HCT116 (cell line): Measurements from ENCODE around the gene WDSUB1. TPM values are rescaled to one million over a fixed set of nuclear protein-coding genes. Genes with fewer than 3 reads are reported as not detected.

Experiments
- ATAC-seq: fragments of 200-7000 bp; cut with Tn5 transposase; 2 replicates; pipeline ENCODE4 v1.9.1; 2020; ENCODE audit warnings: mild to moderate bottlenecking, moderate library complexity
- BruUV-seq: library from RNA; stranded (reverse); fragments of 400-500 nt; replicated peaks from 2 replicates; lab custom pipeline; 2021; lab: Mats Ljungman, UMichigan
- CTCF ChIA-PET: fragments of 300-600 bp; sonication (Branson Sonifier 250); formaldehyde crosslinking; loops from one replicate; lab custom pipeline; 2021; ENCODE audit warnings: antibody characterized with exemption; lab: Charles Lee
- POLR2A ChIA-PET: fragments of 300-600, 350-600 bp; sonication (Branson Sonifier 250); formaldehyde crosslinking; loops from one replicate; lab custom pipeline; 2021; ENCODE audit warnings: antibody characterized with exemption; lab: Charles Lee
- RAD21 ChIA-PET, 2 experiments: fragments of 300-600 bp; sonication (Branson Sonifier 250); formaldehyde crosslinking; loops; one replicate each; lab custom pipeline; 2023; ENCODE audit warnings: low total read pairs in 2 of 2; ENCODE audit not compliant: uncharacterized antibody in 2 of 2, unreplicated experiment in 2 of 2, low non-redundant PET in 1 of 2; lab: Charles Lee
- DNase-seq: peaks from one replicate; pipeline ENCODE4 v3.0.0-alpha.2; 2010; ENCODE audit warnings: low read depth, low spot score
- H2AFZ ChIP-seq: fragments of 200-600 bp; shearing (Covaris generic), sonication (generic); 2 replicates; pipeline ENCODE4 v1.6.1; 2017; ENCODE audit warnings: low read depth, mixed run types, mixed read lengths, antibody characterized with exemption, low read length; ENCODE audit not compliant: poor library complexity, severe bottlenecking
- H3K27ac ChIP-seq: 2 replicates; pipeline ENCODE4 v1.5.1; 2012; ENCODE audit warnings: low read depth, low read length
- H3K27me3 ChIP-seq: fragments of 200-600 bp; sonication (generic); 2 replicates; pipeline ENCODE4 v1.6.1; 2016; ENCODE audit warnings: mixed run types, low read length, mixed read lengths; ENCODE audit not compliant: insufficient read depth
- H3K36me3 ChIP-seq, 2 experiments: fragments of 200-500 bp in 1 of 2; fragments of 200-600 bp in 1 of 2; sonication (Bioruptor generic) in 1 of 2; sonication (generic) in 1 of 2; 2 replicates each; pipeline versions ENCODE4 v1.5.1 to v1.6.1; 2014 to 2016; ENCODE audit warnings: low read length in 2 of 2, inconsistent platforms in 1 of 2, mixed read lengths in 1 of 2, mixed run types in 1 of 2; ENCODE audit not compliant: insufficient read depth in 2 of 2, control insufficient read depth in 1 of 2
- H3K4me1 ChIP-seq, 2 experiments: fragments of 200-600 bp in 1 of 2; sonication (generic) in 1 of 2; 2 replicates each; pipeline versions ENCODE4 v1.5.1 to v1.6.1; 2012 to 2017; ENCODE audit warnings: low read length in 2 of 2, inconsistent platforms in 1 of 2, mild to moderate bottlenecking in 1 of 2, mixed read lengths in 1 of 2, mixed run types in 1 of 2, moderate library complexity in 1 of 2; ENCODE audit not compliant: insufficient read depth in 2 of 2, control insufficient read depth in 1 of 2
- H3K4me2 ChIP-seq: fragments of 200-600 bp; sonication (generic); 2 replicates; pipeline ENCODE4 v1.6.1; 2017; ENCODE audit warnings: mixed run types, low read length, mixed read lengths
- H3K4me3 ChIP-seq, 2 experiments: fragments of 200-600 bp in 1 of 2; sonication (generic) in 1 of 2; replicated peaks in 1 of 2; 2 replicates each; pipeline ENCODE4 v1.5.1; 2011 to 2016; ENCODE audit warnings: low read length in 2 of 2, control low read depth in 1 of 2, low read depth in 1 of 2, mild to moderate bottlenecking in 1 of 2, mixed read lengths in 1 of 2, mixed run types in 1 of 2
- H3K79me2 ChIP-seq: fragments of 200-600 bp; sonication (generic); 2 replicates; pipeline ENCODE4 v1.6.1; 2017; ENCODE audit warnings: mild to moderate bottlenecking, mixed run types, low read length, moderate library complexity, mixed read lengths; ENCODE audit not compliant: insufficient read depth
- H3K9ac ChIP-seq: fragments of 200-600 bp; sonication (generic); 2 replicates; pipeline ENCODE4 v1.6.1; 2016; ENCODE audit warnings: low read length, mixed read lengths
- H3K9me2 ChIP-seq: fragments of 200-600 bp; sonication (generic), shearing (Covaris generic); 2 replicates; pipeline ENCODE4 v1.6.1; 2017; ENCODE audit warnings: mixed run types, mild to moderate bottlenecking, moderate library complexity; ENCODE audit not compliant: insufficient read depth
- H3K9me3 ChIP-seq, 2 experiments: fragments of 200-500 bp in 1 of 2; fragments of 200-600 bp in 1 of 2; sonication (Bioruptor generic) in 1 of 2; sonication (generic) in 1 of 2; 2 replicates each; pipeline ENCODE4 v1.6.1; 2014 to 2017; ENCODE audit warnings: low read length in 2 of 2, mixed read lengths in 2 of 2, inconsistent platforms in 1 of 2, low read depth in 1 of 2, mild to moderate bottlenecking in 1 of 2, mixed run types in 1 of 2, moderate library complexity in 1 of 2; ENCODE audit not compliant: control insufficient read depth in 1 of 2, insufficient read depth in 1 of 2
- H4K20me1 ChIP-seq: fragments of 200-600 bp; sonication (generic), shearing (Covaris generic); 2 replicates; pipeline ENCODE4 v1.6.1; 2017; ENCODE audit warnings: mixed run types, mild to moderate bottlenecking, moderate library complexity; ENCODE audit not compliant: insufficient read depth
- intact Hi-C: fragments of 100-400 bp; cut with micrococcal nuclease; formaldehyde crosslinking; loops from 2 replicates; pipeline ENCODE4 v1.10.0; 2022
- total RNA-seq: library from RNA; stranded (reverse); gene quantifications from one replicate; pipeline ENCODE4 v1.2.1, GENCODE V29; 2021; ENCODE audit not compliant: unreplicated experiment
- TF ChIP-seq, protein P1 (sequence below): IDR thresholded peaks from 2 replicates; pipeline ENCODE4 v1.6.1; 2012
- TF ChIP-seq, protein P2 (sequence below): IDR thresholded peaks from 2 replicates; pipeline ENCODE4 v1.6.1; 2012; ENCODE audit warnings: low read depth
- TF ChIP-seq, protein P3 (sequence below): IDR thresholded peaks from 2 replicates; pipeline ENCODE4 v1.6.1; 2011; ENCODE audit warnings: mild to moderate bottlenecking, low read length, moderate library complexity; ENCODE audit not compliant: insufficient replicate concordance; ENCODE audit errors: extremely low read depth

Gene WDSUB1
- total RNA-seq, 1 experiment from 2014 or later = 8.8 TPM

- Histone ChIP-seq H3K27ac (no peak overlapping the region), H3K9me2 (no peaks in the 10 kb centered on the region), H3K9ac (no peak overlapping the region), H3K4me3 (no peak overlapping the region), H3K4me2 (no peak overlapping the region), H3K4me1 (no peaks in the 10 kb centered on the region), H3K9me3 (no peaks in the 10 kb centered on the region), H4K20me1 (no peaks in the 10 kb centered on the region), H3K27me3 (no peaks in the 10 kb centered on the region), H2AFZ (no peak overlapping the region), H3K36me3 (peaks cover 3 to 5% of the 10 kb centered on the region in 2 experiments; a peak in 3 of 4 replicates), H3K79me2 (no peaks in the 10 kb centered on the region)
- POLR2A ChIA-PET = no interaction called here
- ATAC-seq = no peak
- CTCF ChIA-PET = no interaction called here
- intact Hi-C loops = no loop called here
- BruUV-seq = no TSS peak
- RAD21 ChIA-PET = no interaction called here
- TF ChIP-seq, protein P1, sequence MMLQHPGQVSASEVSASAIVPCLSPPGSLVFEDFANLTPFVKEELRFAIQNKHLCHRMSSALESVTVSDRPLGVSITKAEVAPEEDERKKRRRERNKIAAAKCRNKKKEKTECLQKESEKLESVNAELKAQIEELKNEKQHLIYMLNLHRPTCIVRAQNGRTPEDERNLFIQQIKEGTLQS = no peak
- TF ChIP-seq, protein P2, sequence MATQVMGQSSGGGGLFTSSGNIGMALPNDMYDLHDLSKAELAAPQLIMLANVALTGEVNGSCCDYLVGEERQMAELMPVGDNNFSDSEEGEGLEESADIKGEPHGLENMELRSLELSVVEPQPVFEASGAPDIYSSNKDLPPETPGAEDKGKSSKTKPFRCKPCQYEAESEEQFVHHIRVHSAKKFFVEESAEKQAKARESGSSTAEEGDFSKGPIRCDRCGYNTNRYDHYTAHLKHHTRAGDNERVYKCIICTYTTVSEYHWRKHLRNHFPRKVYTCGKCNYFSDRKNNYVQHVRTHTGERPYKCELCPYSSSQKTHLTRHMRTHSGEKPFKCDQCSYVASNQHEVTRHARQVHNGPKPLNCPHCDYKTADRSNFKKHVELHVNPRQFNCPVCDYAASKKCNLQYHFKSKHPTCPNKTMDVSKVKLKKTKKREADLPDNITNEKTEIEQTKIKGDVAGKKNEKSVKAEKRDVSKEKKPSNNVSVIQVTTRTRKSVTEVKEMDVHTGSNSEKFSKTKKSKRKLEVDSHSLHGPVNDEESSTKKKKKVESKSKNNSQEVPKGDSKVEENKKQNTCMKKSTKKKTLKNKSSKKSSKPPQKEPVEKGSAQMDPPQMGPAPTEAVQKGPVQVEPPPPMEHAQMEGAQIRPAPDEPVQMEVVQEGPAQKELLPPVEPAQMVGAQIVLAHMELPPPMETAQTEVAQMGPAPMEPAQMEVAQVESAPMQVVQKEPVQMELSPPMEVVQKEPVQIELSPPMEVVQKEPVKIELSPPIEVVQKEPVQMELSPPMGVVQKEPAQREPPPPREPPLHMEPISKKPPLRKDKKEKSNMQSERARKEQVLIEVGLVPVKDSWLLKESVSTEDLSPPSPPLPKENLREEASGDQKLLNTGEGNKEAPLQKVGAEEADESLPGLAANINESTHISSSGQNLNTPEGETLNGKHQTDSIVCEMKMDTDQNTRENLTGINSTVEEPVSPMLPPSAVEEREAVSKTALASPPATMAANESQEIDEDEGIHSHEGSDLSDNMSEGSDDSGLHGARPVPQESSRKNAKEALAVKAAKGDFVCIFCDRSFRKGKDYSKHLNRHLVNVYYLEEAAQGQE = no peak
- TF ChIP-seq, protein P3, sequence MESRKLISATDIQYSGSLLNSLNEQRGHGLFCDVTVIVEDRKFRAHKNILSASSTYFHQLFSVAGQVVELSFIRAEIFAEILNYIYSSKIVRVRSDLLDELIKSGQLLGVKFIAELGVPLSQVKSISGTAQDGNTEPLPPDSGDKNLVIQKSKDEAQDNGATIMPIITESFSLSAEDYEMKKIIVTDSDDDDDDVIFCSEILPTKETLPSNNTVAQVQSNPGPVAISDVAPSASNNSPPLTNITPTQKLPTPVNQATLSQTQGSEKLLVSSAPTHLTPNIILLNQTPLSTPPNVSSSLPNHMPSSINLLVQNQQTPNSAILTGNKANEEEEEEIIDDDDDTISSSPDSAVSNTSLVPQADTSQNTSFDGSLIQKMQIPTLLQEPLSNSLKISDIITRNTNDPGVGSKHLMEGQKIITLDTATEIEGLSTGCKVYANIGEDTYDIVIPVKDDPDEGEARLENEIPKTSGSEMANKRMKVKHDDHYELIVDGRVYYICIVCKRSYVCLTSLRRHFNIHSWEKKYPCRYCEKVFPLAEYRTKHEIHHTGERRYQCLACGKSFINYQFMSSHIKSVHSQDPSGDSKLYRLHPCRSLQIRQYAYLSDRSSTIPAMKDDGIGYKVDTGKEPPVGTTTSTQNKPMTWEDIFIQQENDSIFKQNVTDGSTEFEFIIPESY = no peak
- no peak for DNase-seq
These were observed 68.1 kb downstream of the WDSUB1 start for GRCh38 chr2:159218389-159218788.
